ENCODE data around the gene MPPE1.
"Not testable (repeated sequence)": the region's sequence is repeated elsewhere in the genome, so short reads cannot be mapped to it uniquely, and the experiment has no call there.

The MPPE1 gene

DNA sequence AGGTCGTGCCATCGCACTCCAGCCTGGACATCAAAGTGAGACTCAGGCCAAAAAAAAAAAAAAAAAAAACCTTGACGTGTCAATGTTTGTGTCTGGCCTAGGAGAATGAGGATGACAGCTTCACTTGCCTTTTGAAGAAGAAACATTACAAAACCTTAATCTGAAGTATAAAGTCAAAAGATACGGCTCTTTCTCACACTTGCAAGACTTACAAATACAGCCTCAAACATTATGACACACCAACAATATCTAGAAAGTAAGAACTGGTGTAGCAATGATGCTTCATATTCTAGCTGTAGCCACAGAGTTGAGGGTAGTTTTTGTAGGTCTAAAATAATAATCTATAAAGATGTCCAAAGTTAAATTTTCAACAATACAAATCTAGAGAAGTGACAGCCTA, 25.5 kb downstream of the MPPE1 start:
- no peak for DNase-seq

GRCh38 chr18:11880586-11881304, 27.4 kb downstream of the MPPE1 start:
- no peak for DNase-seq

- no peak for DNase-seq
Observed at GRCh38 chr18:11877497-11878135, 30.5 kb downstream of the MPPE1 start.

GRCh38 chr18:11874676-11875075, 33.4 kb downstream of the MPPE1 start:
- DNase-seq, result no peak

DNA sequence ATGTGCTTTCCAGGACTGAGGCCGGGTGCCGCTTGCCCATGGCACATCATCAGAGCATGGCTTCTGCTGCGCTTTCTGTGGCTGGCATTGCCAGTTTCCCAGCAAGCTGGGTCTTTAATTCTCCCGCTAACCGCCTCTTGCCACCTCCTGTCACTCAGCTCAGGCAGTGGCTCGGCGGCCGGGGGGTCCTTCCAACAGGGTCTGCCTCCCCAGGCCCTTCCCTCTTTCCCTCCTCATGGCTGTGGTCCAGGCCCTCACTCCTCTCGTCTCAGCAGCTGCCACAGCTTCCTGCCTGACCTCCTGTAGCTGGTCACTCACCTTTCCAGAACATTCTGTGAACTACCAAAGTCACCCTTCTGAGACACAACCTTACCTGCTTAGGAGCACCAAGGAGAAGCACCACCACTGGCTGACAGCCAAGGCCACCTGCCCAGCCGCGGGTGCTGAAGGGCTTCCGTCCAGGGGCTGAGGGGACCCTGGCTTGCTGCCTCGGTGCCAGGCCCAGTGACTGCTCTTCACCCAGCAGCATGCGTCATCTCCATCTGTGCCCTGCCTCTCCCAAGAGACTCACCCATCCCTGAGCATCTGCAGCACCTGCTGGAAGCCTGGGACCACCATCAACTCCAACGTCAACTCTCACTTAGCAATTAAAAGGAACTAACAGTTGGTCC, 34.3 kb downstream of the MPPE1 start:
- no peak for DNase-seq

- no peak for DNase-seq
Observed at GRCh38 chr18:11872479-11873136, 35.5 kb downstream of the MPPE1 start.

GRCh38 chr18:11871501-11871900, 36.6 kb downstream of the MPPE1 start:
- DNase-seq, result no peak

DNA sequence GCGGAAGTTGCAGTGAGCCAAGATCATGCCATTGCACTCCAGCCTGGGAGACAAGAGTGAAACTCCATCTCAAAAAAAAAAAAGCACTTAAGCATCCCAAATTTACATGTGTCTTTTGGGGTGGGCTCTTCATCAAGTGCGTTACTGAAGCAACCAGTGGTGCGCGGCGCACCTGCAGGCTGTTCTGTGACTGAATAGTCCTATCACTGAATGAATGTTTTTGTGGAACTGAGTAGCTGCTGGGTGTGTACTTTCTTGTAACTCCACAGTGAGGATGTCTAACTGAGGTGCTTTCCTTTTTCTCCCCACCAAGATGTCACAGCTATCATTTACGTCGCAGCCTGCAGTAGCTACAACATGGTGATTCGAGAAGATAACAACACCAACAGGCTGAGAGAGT, 39.9 kb downstream of the MPPE1 start:
- DNase-seq, result no peak

GRCh38 chr18:11866764-11867163, 41.4 kb downstream of the MPPE1 start:
- no peak for DNase-seq

DNA sequence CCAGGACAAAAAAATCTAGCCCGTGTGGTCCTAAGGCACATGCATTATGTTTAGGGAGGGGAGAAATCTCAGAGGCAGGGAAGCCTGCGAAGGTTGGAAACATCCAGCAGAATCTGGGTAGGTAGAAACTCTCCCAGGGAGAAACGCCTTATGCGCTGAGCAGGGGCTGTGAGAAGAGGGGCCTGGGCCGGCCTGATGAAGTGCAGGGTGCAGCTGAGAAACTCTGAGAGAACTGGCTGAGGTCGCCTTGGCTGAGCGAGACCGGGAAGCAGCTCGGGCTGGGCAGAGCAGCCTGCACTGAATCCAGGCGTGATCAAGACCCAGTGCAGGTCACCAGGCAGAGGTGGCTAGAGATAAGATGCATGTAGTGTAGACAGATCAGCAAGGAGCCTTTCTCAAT, 41.8 kb downstream of the MPPE1 start:
- DNase-seq, result no peak

DNA sequence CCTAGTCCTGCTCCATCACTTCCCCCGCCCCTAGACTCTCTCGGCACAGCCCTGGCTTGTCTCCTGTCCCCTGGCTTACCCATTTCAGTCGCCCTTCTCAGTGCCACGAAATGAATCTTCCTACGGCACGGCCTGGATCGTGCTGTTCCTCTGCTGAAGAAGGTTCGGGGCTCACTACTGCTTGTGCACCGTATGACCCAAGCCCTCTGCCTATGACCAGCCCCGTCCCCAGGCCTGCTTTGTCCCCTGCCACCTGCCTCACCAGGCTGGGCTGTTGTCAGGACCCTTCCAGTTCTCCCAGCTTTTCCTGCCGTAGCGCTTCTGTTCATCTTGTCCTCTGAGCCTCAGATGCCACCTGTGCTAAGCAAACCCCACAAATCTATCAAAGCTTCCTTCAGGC, 43.0 kb downstream of the MPPE1 start:
- no peak for DNase-seq

DNA sequence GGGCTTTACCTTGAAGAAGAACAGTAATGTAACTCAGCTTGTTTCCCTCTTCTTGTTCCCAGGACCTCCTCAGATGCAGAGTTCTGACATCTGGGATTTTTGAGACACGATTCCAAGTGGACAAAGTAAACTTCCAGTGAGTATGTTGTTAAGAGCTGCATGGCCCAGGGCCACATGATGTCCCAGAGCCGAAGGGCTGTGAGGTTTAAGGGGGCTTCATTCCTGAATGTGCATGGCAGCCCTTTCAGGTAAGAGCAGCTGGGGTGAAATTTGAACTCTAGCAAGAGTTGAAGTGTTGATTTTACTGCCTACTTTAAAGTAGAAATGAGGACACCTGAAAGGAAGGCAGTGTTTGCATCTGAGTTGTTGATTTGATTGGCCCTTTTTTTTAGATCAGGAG, 43.6 kb downstream of the MPPE1 start:
- DNase-seq, result no peak

- no peak for DNase-seq
Observed at GRCh38 chr18:11862468-11863137, 45.5 kb downstream of the MPPE1 start.

- DNase-seq, result no peak
Observed at GRCh38 chr18:11861583-11862288, 46.4 kb downstream of the MPPE1 start.

GRCh38 chr18:11860594-11861450, 47.3 kb downstream of the MPPE1 start:
- DNase-seq, result no peak

DNA sequence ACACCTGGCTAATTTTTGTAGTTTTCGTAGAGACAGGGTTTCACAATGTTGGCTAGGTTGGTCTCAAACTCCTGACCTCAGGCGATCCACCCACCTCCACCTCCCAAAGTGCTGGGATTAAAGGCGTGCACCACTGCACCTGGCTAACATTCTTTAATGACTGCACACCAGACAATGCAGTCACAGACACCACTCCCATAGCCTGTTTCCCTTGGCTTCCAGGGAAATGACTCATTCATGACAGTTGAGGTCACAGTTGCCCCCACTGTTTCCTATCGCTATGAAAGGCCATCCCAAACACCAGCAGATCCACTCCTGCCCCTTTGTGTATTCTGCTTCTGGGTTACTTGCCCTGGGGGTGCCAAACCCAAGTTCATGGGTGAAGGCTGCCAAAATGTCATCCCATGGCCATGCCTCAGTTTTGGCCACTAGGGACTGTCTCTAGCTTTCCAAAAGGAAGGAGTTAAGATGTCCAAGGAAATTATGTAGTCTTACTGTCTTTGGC, 48.2 kb downstream of the MPPE1 start:
- DNase-seq, result no peak

DNA sequence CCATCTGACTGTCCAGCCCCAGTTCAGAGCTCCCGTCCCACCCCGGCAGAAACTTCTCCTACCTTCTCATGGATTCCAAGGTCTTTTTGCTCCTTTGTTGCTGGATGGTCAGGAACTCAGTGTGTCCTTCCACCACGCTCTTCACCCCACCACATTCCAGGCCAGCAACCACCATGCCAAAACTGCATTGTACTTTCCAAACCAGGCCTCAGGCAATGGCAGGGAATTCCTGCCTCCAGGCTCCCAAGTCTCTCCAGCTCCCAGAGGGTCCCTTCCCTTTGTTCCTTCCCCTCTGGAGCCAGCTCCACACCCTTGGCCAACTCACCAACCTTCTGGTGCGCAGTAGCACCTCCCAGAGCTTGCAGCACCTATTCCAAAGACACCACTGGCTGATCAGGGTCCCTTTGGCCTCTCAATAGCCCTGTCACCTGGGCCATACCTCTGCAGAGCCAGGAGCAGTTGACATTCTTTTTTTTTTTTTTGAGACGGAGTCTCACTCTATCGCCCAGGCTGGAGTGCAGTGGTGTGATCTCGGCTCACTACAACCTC, 48.8 kb downstream of the MPPE1 start:
- no peak for DNase-seq

- no peak for DNase-seq
Observed at GRCh38 chr18:11857177-11857887, 50.8 kb downstream of the MPPE1 start.

GRCh38 chr18:11854554-11854953, 53.6 kb downstream of the MPPE1 start:
- DNase-seq, result not testable (repeated sequence)

GRCh38 chr18:11851806-11852337, 56.2 kb downstream of the MPPE1 start:
- peak; percentile 66 for DNase-seq
